Measurements from ENCODE around the gene CDK14. TPM values are rescaled to one million over a fixed set of nuclear protein-coding genes. Genes with fewer than 3 reads are reported as not detected.

Gene CDK14
- total and polyA plus RNA-seq, 8 donors = 0.58 to 43.9 (median 12.2) TPM

DNA sequence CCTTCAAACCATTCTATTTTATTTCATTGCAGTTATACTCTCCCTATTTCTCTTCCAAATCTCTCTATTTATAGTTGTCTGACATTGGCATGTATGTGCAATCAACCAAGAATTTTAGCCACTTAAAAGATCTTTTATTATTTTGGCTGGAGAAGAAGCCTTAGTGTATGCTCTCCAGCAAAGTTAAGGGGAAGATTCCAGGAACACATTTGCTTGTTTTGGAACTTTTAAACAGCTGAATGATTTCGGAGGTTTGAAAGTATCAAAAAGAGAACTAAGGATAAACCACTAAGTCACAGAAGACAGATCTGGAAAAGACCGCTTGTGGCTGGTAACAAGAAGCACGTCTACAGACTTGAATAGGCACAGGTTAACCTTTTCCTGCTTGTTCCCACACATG is 485.9 kb downstream of the CDK14 start:
- intact Hi-C loops (cut with DNase I; ENCODE audit: low total_unique reads) = loop anchor here (10.0 kb wide), 1 partner anchor 553 kb away; no protein-coding TSS in a partner anchor
- Histone ChIP-seq H3K4me1 (peaks cover 0 to 17% (median 3%) of the 10 kb centered on the region in 4 donors), H3K27ac (no peak overlapping the region), H3K4me3 (no peak overlapping the region), H3K27me3 (no peaks in the 10 kb centered on the region), H3K9me3 (no peaks in the 10 kb centered on the region), H3K36me3 (no peaks in the 10 kb centered on the region)
- TF ChIP-seq CTCF (IDR thresholded peaks at IDR 0.05) = no peak
- no peak for TF ChIP-seq EP300 (IDR thresholded peaks at IDR 0.05)
- TF ChIP-seq POLR2A (IDR thresholded peaks at IDR 0.05) = no peak
- no peak for TF ChIP-seq POLR2AphosphoS5 (IDR thresholded peaks at IDR 0.05)
- DNase-seq = peak in 1 of 2 donors; percentile 27
- WGBS, 5 donors = 33 to 48% (median 45%) methylated on average over 3 of the region's 3 CpGs

DNA sequence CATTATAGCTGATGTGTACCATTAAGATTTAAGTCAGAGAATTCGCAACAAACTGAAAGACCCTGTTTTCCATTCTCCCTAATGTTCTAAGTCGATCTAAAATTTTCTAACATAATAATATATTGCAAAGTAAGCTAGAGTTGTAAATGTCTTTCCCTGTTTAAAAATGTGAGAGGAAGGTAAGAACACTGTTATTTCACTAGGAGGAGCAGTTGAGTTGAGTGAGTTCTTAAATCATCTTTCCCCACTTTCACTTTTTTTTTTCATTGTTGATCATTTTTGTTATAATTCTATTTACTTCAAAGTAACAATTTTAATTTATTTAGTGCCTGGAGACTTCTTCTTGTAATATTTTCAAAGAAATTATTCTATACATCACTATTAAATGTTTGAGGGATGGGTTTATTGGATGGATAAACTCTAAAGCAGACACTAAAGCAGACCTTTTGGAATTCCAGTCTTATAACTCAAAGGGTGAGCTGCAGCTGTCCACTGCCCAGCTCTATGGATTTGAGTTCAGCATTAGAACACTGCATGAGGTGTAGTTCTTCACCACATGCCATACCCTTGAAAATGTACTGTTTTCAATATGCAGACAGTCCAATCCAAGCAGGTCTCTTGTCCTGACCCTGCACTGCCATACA is 486.9 kb downstream of the CDK14 start:
- no peaks in the 10 kb centered on the region for H3K27me3 ChIP-seq
- intact Hi-C loops (cut with DNase I; ENCODE audit: low total_unique reads) = loop anchor here (10.0 kb wide), 1 partner anchor 552 kb away; no protein-coding TSS in a partner anchor
- no peaks in the 10 kb centered on the region for H3K36me3 ChIP-seq
- H3K4me3 ChIP-seq = no peak overlapping the region
- peaks cover 0 to 17% (median 3%) of the 10 kb centered on the region in 4 donors for H3K4me1 ChIP-seq
- H3K9me3 ChIP-seq = no peaks in the 10 kb centered on the region
- DNase-seq = peak in 1 of 2 donors; percentile 54
- H3K27ac ChIP-seq = no peak overlapping the region
- TF ChIP-seq POLR2A (IDR thresholded peaks at IDR 0.05) = no peak
- peak in 3 of 7 experiments; percentile 25 to 45 (median 33) for TF ChIP-seq CTCF (IDR thresholded peaks at IDR 0.05)
- TF ChIP-seq EP300 (IDR thresholded peaks at IDR 0.05) = no peak
- WGBS, 5 donors = 41 to 59% (median 45%) methylated on average over 2 of the region's 2 CpGs

DNA sequence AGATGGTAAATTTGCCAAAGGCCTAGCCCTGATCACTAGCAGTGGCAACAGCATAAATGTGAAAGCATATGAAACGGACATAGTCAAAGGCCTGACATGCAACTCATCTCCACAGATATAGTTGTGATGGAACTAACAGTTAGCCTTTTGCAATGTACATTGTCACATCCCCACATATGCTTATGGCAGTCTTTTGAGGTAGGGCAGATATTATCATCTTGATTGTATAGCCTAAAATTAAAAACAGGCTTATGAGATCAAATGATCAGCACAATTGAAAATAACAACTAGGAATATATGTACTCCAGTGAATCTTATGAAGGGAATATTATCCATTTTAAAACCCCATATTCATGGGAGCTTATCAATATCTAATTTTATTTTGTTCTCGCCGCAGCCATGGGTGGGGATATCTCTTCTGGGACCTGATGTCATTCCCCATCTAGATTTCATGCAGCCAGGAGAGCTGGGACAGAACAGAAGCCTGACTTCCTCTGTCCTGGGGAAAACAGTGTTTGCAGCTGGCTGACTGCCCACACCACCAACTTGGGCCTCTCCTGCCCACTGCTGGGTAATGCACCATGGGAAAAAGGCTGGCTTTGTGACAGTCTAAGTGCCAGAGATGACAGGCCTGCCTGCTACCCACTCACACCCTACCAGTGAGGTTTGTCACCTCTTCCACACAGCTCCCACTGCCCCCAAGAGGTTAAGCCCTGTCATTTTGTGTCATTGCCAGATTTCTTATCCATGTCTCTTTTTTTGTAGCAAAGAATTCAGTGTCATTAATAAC is 487.9 kb downstream of the CDK14 start:
- TF ChIP-seq POLR2A (IDR thresholded peaks at IDR 0.05) (no peak), CTCF (IDR thresholded peaks at IDR 0.05) (no peak), EP300 (IDR thresholded peaks at IDR 0.05) (no peak), POLR2AphosphoS5 (IDR thresholded peaks at IDR 0.05) (no peak)

GRCh38 chr7:91085175-91085574 is 489.1 kb downstream of the CDK14 start:
- 65 to 87% (median 81%) methylated on average over 4 of the region's 4 CpGs for WGBS, 5 donors
- H3K9me3 ChIP-seq = no peaks in the 10 kb centered on the region
- H3K36me3 ChIP-seq = no peaks in the 10 kb centered on the region
- H3K27ac ChIP-seq = no peak overlapping the region
- H3K4me1 ChIP-seq = peaks cover 0 to 17% (median 6%) of the 10 kb centered on the region in 4 donors
- intact Hi-C loops (cut with DNase I; ENCODE audit: low total_unique reads) = loop anchor here (10.0 kb wide), 1 partner anchor 550 kb away; no protein-coding TSS in a partner anchor
- no peaks in the 10 kb centered on the region for H3K27me3 ChIP-seq
- TF ChIP-seq POLR2AphosphoS5 (IDR thresholded peaks at IDR 0.05) = no peak
- no peak for TF ChIP-seq CTCF (IDR thresholded peaks at IDR 0.05)
- no peak for TF ChIP-seq EP300 (IDR thresholded peaks at IDR 0.05)
- TF ChIP-seq POLR2A (IDR thresholded peaks at IDR 0.05) = no peak
- DNase-seq = no peak
- H3K4me3 ChIP-seq = no peak overlapping the region

More for the DNA sequence above, 487.9 kb downstream of the CDK14 start:
- DNase-seq = peak; percentile 27 to 45
- intact Hi-C loops (cut with DNase I; ENCODE audit: low total_unique reads) = loop anchor here (10.0 kb wide), 1 partner anchor 551 kb away; no protein-coding TSS in a partner anchor
- Histone ChIP-seq H3K4me3 (no peak overlapping the region), H3K9me3 (no peaks in the 10 kb centered on the region), H3K27me3 (no peaks in the 10 kb centered on the region), H3K36me3 (no peaks in the 10 kb centered on the region), H3K27ac (no peak overlapping the region), H3K4me1 (peaks cover 0 to 17% (median 3%) of the 10 kb centered on the region in 4 donors)
- WGBS, 5 donors = 58 to 72% (median 66%) methylated on average over 3 of the region's 3 CpGs

Data from stomach (tissue), 9 donors.